Mesenchymal stem cell (in vitro differentiated cells and primary cell): ENCODE data around the gene ZFHX3.

ENCODE experiments used
- DNase-seq: peaks from one replicate; pipeline ENCODE4 v3.0.0-alpha.2; 2013
- H2AFZ ChIP-seq: one replicate; pipeline ENCODE4 v1.6.1; 2013; ENCODE audit warnings: low read depth, mild to moderate bottlenecking, control low read depth, inconsistent platforms, low read length, moderate library complexity
- H2AK5ac ChIP-seq: 2 replicates; pipeline ENCODE4 v1.6.1; 2013; ENCODE audit warnings: low read length, moderate library complexity, mild to moderate bottlenecking, inconsistent platforms; ENCODE audit not compliant: severe bottlenecking
- H2BK120ac ChIP-seq: one replicate; pipeline ENCODE4 v1.6.1; 2013; ENCODE audit warnings: low read depth, mild to moderate bottlenecking, inconsistent platforms, low read length, moderate library complexity
- H2BK12ac ChIP-seq, 2 experiments: one replicate each; pipeline ENCODE4 v1.6.1; 2013; ENCODE audit warnings: inconsistent platforms in 2 of 2, low read length in 2 of 2, mild to moderate bottlenecking in 2 of 2, moderate library complexity in 2 of 2, control low read depth in 1 of 2
- H2BK15ac ChIP-seq: one replicate; pipeline ENCODE4 v1.6.1; 2013; ENCODE audit warnings: mild to moderate bottlenecking, low read depth, inconsistent platforms; ENCODE audit not compliant: poor library complexity, severe bottlenecking
- H2BK5ac ChIP-seq: 2 replicates; pipeline ENCODE4 v1.6.1; 2013; ENCODE audit warnings: low read depth, mild to moderate bottlenecking, low read length, control low read depth, inconsistent platforms; ENCODE audit not compliant: poor library complexity, severe bottlenecking
- H3K14ac ChIP-seq, 2 experiments: one replicate each; pipeline ENCODE4 v1.6.1; 2013; ENCODE audit warnings: inconsistent platforms in 2 of 2, low read length in 2 of 2, control low read depth in 1 of 2, mild to moderate bottlenecking in 1 of 2, moderate library complexity in 1 of 2
- H3K18ac ChIP-seq, 2 experiments: one replicate each; pipeline ENCODE4 v1.6.1; 2013; ENCODE audit warnings: inconsistent platforms in 2 of 2, low read length in 2 of 2, control low read depth in 1 of 2, low read depth in 1 of 2, mild to moderate bottlenecking in 1 of 2
- H3K23ac ChIP-seq, 2 experiments: one replicate each; pipeline ENCODE4 v1.6.1; 2013; ENCODE audit warnings: inconsistent platforms in 2 of 2, low read length in 2 of 2, mild to moderate bottlenecking in 2 of 2, moderate library complexity in 2 of 2, control low read depth in 1 of 2
- H3K27ac ChIP-seq: 2 replicates; pipeline ENCODE4 v1.5.1; 2013; ENCODE audit warnings: mild to moderate bottlenecking, moderate library complexity, low read length, control low read depth, inconsistent platforms; ENCODE audit not compliant: poor library complexity, severe bottlenecking
- H3K27me3 ChIP-seq, 2 experiments: 2 replicates each; pipeline versions ENCODE4 v1.6.1 to v1.7.0; 2013; ENCODE audit warnings: low read length in 2 of 2, mild to moderate bottlenecking in 2 of 2, moderate library complexity in 2 of 2, control low read depth in 1 of 2, inconsistent platforms in 1 of 2; ENCODE audit not compliant: control insufficient read depth in 1 of 2, insufficient read depth in 1 of 2
- H3K36me3 ChIP-seq, 2 experiments: 2 replicates each; pipeline versions ENCODE4 v1.6.1 to v1.7.0; 2013; ENCODE audit warnings: low read length in 2 of 2, control low read depth in 1 of 2, inconsistent platforms in 1 of 2, low read depth in 1 of 2, mild to moderate bottlenecking in 1 of 2; ENCODE audit not compliant: insufficient read depth in 2 of 2, control insufficient read depth in 1 of 2
- H3K4ac ChIP-seq, 2 experiments: one replicate each; pipeline ENCODE4 v1.6.1; 2013; ENCODE audit warnings: inconsistent platforms in 2 of 2, low read length in 2 of 2, mild to moderate bottlenecking in 2 of 2, moderate library complexity in 2 of 2, control low read depth in 1 of 2, low read depth in 1 of 2
- H3K4me1 ChIP-seq: 2 replicates; pipeline ENCODE4 v1.6.1; 2013; ENCODE audit warnings: low read depth, low read length, control low read depth; ENCODE audit not compliant: control insufficient read depth, insufficient read depth
- H3K4me2 ChIP-seq: 2 replicates; pipeline ENCODE4 v1.6.1; 2013; ENCODE audit warnings: low read length, mild to moderate bottlenecking, inconsistent platforms; ENCODE audit not compliant: poor library complexity, severe bottlenecking
- H3K4me3 ChIP-seq, 2 experiments: 2 replicates each; pipeline versions ENCODE4 v1.5.1 to v1.7.0; 2013; ENCODE audit warnings: low read length in 2 of 2, mild to moderate bottlenecking in 2 of 2, control low read depth in 1 of 2, low read depth in 1 of 2; ENCODE audit not compliant: insufficient read depth in 1 of 2
- H3K79me1 ChIP-seq: replicated peaks from 2 replicates; pipeline ENCODE4 v1.6.1; 2013; ENCODE audit warnings: mild to moderate bottlenecking, control low read depth, low read length, inconsistent platforms; ENCODE audit not compliant: poor library complexity, severe bottlenecking
- H3K9ac ChIP-seq: 2 replicates; pipeline ENCODE4 v1.7.0; 2013; ENCODE audit warnings: mild to moderate bottlenecking, low read length, moderate library complexity
- H3K9me3 ChIP-seq: 2 replicates; pipeline ENCODE4 v1.7.0; 2013; ENCODE audit warnings: mild to moderate bottlenecking, low read length; ENCODE audit not compliant: control insufficient read depth
- H4K8ac ChIP-seq: one replicate; pipeline ENCODE4 v1.6.1; 2013; ENCODE audit warnings: inconsistent platforms, mild to moderate bottlenecking, low read length, moderate library complexity
- H4K91ac ChIP-seq: one replicate; pipeline ENCODE4 v1.6.1; 2013; ENCODE audit warnings: mild to moderate bottlenecking, low read length, inconsistent platforms
- WGBS: methylation state at CpG from one replicate; pipeline ENCODE4 v1.1.7; 2013; ENCODE audit warnings: mixed read lengths; 5-methylcytosine and 5-hydroxymethylcytosine counted together

ZFHX3 gene

GRCh38 chr16:73037331-73037745 is 10.6 kb downstream of the ZFHX3 start:
- no peak overlapping the region for H2BK120ac ChIP-seq
- no peak overlapping the region for H2BK15ac ChIP-seq
- no peak overlapping the region for H3K18ac ChIP-seq
- no peak overlapping the region for H3K4me3 ChIP-seq
- H4K91ac ChIP-seq = no peak overlapping the region
- H3K9ac ChIP-seq = no peak overlapping the region
- H3K36me3 ChIP-seq = peaks cover 0 to 5% of the 10 kb centered on the region in 2 experiments
- H2AFZ ChIP-seq = no peak overlapping the region
- no peak overlapping the region for H3K27ac ChIP-seq
- H2BK12ac ChIP-seq = peak overlapping the region in 1 of 2 experiments; percentile 74
- DNase-seq = peak; percentile 56
- peaks cover 49% of the 10 kb centered on the region for H3K79me1 ChIP-seq
- H3K9me3 ChIP-seq = no peaks in the 10 kb centered on the region
- no peak overlapping the region for H4K8ac ChIP-seq
- H3K14ac ChIP-seq = no peak overlapping the region
- H3K27me3 ChIP-seq = no peaks in the 10 kb centered on the region
- H2AK5ac ChIP-seq = peak overlapping the region; percentile 15
- no peak overlapping the region for H3K23ac ChIP-seq
- peaks cover 22% of the 10 kb centered on the region for H3K4me1 ChIP-seq
- WGBS = 10% methylated on average over 5 of the region's 5 CpGs
- H3K4me2 ChIP-seq = no peak overlapping the region
- H3K4ac ChIP-seq = peak overlapping the region in 1 of 2 experiments; percentile 35
- H2BK5ac ChIP-seq = no peak overlapping the region

GRCh38 chr16:73036074-73036826 is 11.7 kb downstream of the ZFHX3 start:
- H3K18ac ChIP-seq = peak overlapping the region; percentile 23 to 94
- H3K79me1 ChIP-seq = peaks cover 46% of the 10 kb centered on the region
- H2AFZ ChIP-seq = peak overlapping the region; percentile 46
- H2BK120ac ChIP-seq = peak overlapping the region; percentile 86
- peak overlapping the region; percentile 78 to 96 for H2BK12ac ChIP-seq
- H3K4me2 ChIP-seq = peak overlapping the region; percentile 61
- no peak overlapping the region for H3K4me3 ChIP-seq
- H3K36me3 ChIP-seq = peaks cover 0 to 5% of the 10 kb centered on the region in 2 experiments
- H3K14ac ChIP-seq = peak overlapping the region in 1 of 2 experiments; percentile 10
- H2BK15ac ChIP-seq = peak overlapping the region; percentile 26
- H3K4me1 ChIP-seq = peaks cover 22% of the 10 kb centered on the region
- WGBS = 15% methylated on average over 14 of the region's 19 CpGs
- H3K9me3 ChIP-seq = no peaks in the 10 kb centered on the region
- no peak overlapping the region for H3K9ac ChIP-seq
- no peaks in the 10 kb centered on the region for H3K27me3 ChIP-seq
- peak overlapping the region; percentile 10 for H4K8ac ChIP-seq
- H3K23ac ChIP-seq = peak overlapping the region in 1 of 2 experiments; percentile 61
- peak overlapping the region; percentile 54 for H4K91ac ChIP-seq
- no peak overlapping the region for H3K27ac ChIP-seq
- H2BK5ac ChIP-seq = no peak overlapping the region
- no peak overlapping the region for H2AK5ac ChIP-seq
- peak; percentile 55 for DNase-seq
- peak overlapping the region; percentile 15 to 86 for H3K4ac ChIP-seq

- Histone ChIP-seq H3K4me2 (no peak overlapping the region), H3K4me3 (no peak overlapping the region), H4K91ac (no peak overlapping the region), H4K8ac (peak overlapping the region; percentile 88), H2BK120ac (no peak overlapping the region), H3K18ac (peak overlapping the region; percentile 67 to 81), H3K4ac (peak overlapping the region in 1 of 2 experiments; percentile 93), H3K79me1 (peaks cover 43% of the 10 kb centered on the region), H2BK15ac (no peak overlapping the region), H3K36me3 (peaks cover 0 to 5% of the 10 kb centered on the region in 2 experiments), H3K23ac (peak overlapping the region in 1 of 2 experiments; percentile 72), H3K14ac (peak overlapping the region in 1 of 2 experiments; percentile 35), H2AK5ac (peak overlapping the region; percentile 58), H3K9me3 (no peaks in the 10 kb centered on the region), H2BK5ac (no peak overlapping the region), H2BK12ac (peak overlapping the region; percentile 59 to 94), H3K4me1 (peaks cover 20% of the 10 kb centered on the region), H3K27me3 (no peaks in the 10 kb centered on the region), H2AFZ (no peak overlapping the region), H3K27ac (no peak overlapping the region), H3K9ac (no peak overlapping the region)
- no peak for DNase-seq
- WGBS = 11% methylated on average over 3 of the region's 4 CpGs
These were observed 13.6 kb downstream of the ZFHX3 start for GRCh38 chr16:73034374-73034773.

GRCh38 chr16:73033271-73033998 is 14.5 kb downstream of the ZFHX3 start:
- Histone ChIP-seq H2AK5ac (no peak overlapping the region), H3K14ac (no peak overlapping the region), H3K23ac (no peak overlapping the region), H3K27ac (no peak overlapping the region), H4K8ac (peak overlapping the region; percentile 1), H2BK120ac (peak overlapping the region; percentile 69), H3K36me3 (peaks cover 0 to 9% of the 10 kb centered on the region in 2 experiments), H3K18ac (peak overlapping the region; percentile 11 to 41), H3K4me1 (peaks cover 20% of the 10 kb centered on the region), H4K91ac (peak overlapping the region; percentile 8), H2BK12ac (peak overlapping the region in 1 of 2 experiments; percentile 26), H3K9ac (no peak overlapping the region), H2BK5ac (no peak overlapping the region), H3K4ac (peak overlapping the region; percentile 5 to 21), H3K9me3 (no peaks in the 10 kb centered on the region), H3K4me3 (no peak overlapping the region), H3K4me2 (no peak overlapping the region), H2AFZ (no peak overlapping the region), H3K27me3 (no peaks in the 10 kb centered on the region), H2BK15ac (peak overlapping the region; percentile 64), H3K79me1 (peaks cover 47% of the 10 kb centered on the region)
- 11% methylated on average over 18 of the region's 20 CpGs for WGBS
- peak; percentile 63 for DNase-seq
